ENCODE measurements around the gene RBFOX2.

The RBFOX2 gene

DNA sequence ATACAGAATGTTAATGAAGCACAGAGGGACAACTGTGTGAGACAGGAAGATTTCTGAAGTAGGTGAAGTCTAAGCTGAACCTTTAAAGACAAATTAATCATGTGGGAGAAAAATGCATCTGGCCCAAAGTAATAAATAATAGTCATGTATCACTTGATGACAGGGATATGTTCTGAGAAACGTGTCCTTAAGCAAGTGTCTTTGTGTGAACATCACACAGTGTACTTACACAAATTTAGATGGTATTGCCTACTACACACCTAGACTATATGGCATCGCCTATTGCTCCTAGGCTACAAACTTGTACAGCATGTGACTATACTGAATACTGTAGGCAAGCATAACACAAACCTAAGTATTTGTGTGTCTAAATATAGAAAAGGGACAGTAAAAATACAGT is 198.3 kb downstream of the RBFOX2 start:
- no peak for TF ChIP-seq RAD21 (IDR thresholded peaks at IDR 0.05; ENCODE audit: low read depth)

DNA sequence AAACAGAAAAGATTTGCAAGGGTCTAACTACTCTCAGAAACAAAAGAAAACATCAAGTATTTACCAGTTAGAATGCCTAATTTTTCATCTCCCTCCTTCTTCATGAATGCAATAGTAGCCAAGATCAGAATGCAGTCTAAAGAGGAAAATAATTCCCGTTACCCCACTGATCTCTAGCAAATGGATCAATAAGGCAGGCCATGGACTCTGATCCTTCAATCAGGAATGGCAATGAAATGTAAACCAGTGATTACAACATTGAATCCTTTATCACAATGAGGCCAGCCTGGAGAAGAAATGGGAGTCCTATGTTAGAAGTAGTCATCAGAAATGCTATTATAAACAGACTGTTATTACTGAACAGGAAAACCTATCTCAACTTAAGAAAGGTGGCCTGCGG is 204.4 kb downstream of the RBFOX2 start:
- TF ChIP-seq RAD21 (IDR thresholded peaks at IDR 0.05; ENCODE audit: low read depth) = no peak
- TF ChIP-seq YY1 (IDR thresholded peaks at IDR 0.05; ENCODE audit: low read depth) = no peak
- no peak for TF ChIP-seq FOXM1 (IDR thresholded peaks at IDR 0.05; ENCODE audit: borderline replicate concordance, low read depth)
- no peak for TF ChIP-seq CREB1 (IDR thresholded peaks at IDR 0.05; ENCODE audit: low read depth)
- TF ChIP-seq ZBTB7A (IDR thresholded peaks at IDR 0.05; ENCODE audit: low read depth) = no peak
- no peak for TF ChIP-seq NFIC (IDR thresholded peaks at IDR 0.05)
- TF ChIP-seq, protein P1, sequence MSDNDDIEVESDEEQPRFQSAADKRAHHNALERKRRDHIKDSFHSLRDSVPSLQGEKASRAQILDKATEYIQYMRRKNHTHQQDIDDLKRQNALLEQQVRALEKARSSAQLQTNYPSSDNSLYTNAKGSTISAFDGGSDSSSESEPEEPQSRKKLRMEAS (IDR thresholded peaks at IDR 0.05) = no peak
- TF ChIP-seq CEBPB (IDR thresholded peaks at IDR 0.05) = no peak
- no peak for TF ChIP-seq EP300 (IDR thresholded peaks at IDR 0.05; ENCODE audit: borderline replicate concordance)
- TF ChIP-seq, protein P2, sequence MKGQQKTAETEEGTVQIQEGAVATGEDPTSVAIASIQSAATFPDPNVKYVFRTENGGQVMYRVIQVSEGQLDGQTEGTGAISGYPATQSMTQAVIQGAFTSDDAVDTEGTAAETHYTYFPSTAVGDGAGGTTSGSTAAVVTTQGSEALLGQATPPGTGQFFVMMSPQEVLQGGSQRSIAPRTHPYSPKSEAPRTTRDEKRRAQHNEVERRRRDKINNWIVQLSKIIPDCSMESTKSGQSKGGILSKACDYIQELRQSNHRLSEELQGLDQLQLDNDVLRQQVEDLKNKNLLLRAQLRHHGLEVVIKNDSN (IDR thresholded peaks at IDR 0.05) = no peak
- no peak for TF ChIP-seq TEAD4 (IDR thresholded peaks at IDR 0.05)
- TF ChIP-seq TAF1 (IDR thresholded peaks at IDR 0.05; ENCODE audit: low read depth) = no peak
- TF ChIP-seq TCF12 (IDR thresholded peaks at IDR 0.05; ENCODE audit: low read depth) = no peak
- TF ChIP-seq EGR1 (IDR thresholded peaks at IDR 0.05) = no peak
- TF ChIP-seq, protein P3, sequence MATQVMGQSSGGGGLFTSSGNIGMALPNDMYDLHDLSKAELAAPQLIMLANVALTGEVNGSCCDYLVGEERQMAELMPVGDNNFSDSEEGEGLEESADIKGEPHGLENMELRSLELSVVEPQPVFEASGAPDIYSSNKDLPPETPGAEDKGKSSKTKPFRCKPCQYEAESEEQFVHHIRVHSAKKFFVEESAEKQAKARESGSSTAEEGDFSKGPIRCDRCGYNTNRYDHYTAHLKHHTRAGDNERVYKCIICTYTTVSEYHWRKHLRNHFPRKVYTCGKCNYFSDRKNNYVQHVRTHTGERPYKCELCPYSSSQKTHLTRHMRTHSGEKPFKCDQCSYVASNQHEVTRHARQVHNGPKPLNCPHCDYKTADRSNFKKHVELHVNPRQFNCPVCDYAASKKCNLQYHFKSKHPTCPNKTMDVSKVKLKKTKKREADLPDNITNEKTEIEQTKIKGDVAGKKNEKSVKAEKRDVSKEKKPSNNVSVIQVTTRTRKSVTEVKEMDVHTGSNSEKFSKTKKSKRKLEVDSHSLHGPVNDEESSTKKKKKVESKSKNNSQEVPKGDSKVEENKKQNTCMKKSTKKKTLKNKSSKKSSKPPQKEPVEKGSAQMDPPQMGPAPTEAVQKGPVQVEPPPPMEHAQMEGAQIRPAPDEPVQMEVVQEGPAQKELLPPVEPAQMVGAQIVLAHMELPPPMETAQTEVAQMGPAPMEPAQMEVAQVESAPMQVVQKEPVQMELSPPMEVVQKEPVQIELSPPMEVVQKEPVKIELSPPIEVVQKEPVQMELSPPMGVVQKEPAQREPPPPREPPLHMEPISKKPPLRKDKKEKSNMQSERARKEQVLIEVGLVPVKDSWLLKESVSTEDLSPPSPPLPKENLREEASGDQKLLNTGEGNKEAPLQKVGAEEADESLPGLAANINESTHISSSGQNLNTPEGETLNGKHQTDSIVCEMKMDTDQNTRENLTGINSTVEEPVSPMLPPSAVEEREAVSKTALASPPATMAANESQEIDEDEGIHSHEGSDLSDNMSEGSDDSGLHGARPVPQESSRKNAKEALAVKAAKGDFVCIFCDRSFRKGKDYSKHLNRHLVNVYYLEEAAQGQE (IDR thresholded peaks at IDR 0.05; ENCODE audit: low read depth) = no peak

DNA sequence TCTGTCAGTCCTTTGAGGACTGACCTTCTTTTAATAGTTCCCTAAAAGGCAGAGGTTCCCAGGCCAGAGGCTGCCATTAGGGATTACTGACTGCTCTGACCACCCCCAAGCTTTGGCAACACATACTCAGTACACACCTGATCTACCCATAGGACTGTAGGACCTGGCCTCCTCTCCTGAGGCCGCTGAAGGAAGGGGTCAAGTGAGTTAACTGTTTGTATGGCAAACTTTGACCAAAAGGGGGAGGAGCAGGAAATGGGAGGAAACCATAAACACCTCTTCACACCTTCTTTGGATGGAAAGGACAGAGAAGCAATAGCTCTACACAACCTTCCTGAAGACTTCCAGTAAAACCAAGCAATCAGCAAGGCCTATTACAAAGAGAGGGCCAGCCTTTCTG is 207.0 kb downstream of the RBFOX2 start:
- TF ChIP-seq, protein P1 (IDR thresholded peaks at IDR 0.05) = no peak
- TF ChIP-seq TCF12 (IDR thresholded peaks at IDR 0.05; ENCODE audit: low read depth) (no peak), ZBTB7A (IDR thresholded peaks at IDR 0.05; ENCODE audit: low read depth) (no peak), TAF1 (IDR thresholded peaks at IDR 0.05; ENCODE audit: low read depth) (no peak), RAD21 (IDR thresholded peaks at IDR 0.05; ENCODE audit: low read depth) (no peak), EGR1 (IDR thresholded peaks at IDR 0.05) (no peak), NFIC (IDR thresholded peaks at IDR 0.05) (no peak), YY1 (IDR thresholded peaks at IDR 0.05; ENCODE audit: low read depth) (no peak), TEAD4 (IDR thresholded peaks at IDR 0.05) (no peak), EP300 (IDR thresholded peaks at IDR 0.05; ENCODE audit: borderline replicate concordance) (no peak), FOXM1 (IDR thresholded peaks at IDR 0.05; ENCODE audit: borderline replicate concordance, low read depth) (no peak), CEBPB (IDR thresholded peaks at IDR 0.05) (no peak), CREB1 (IDR thresholded peaks at IDR 0.05; ENCODE audit: low read depth) (no peak)
- TF ChIP-seq, protein P3 (IDR thresholded peaks at IDR 0.05; ENCODE audit: low read depth) = no peak
- TF ChIP-seq, protein P2 (IDR thresholded peaks at IDR 0.05) = no peak

DNA sequence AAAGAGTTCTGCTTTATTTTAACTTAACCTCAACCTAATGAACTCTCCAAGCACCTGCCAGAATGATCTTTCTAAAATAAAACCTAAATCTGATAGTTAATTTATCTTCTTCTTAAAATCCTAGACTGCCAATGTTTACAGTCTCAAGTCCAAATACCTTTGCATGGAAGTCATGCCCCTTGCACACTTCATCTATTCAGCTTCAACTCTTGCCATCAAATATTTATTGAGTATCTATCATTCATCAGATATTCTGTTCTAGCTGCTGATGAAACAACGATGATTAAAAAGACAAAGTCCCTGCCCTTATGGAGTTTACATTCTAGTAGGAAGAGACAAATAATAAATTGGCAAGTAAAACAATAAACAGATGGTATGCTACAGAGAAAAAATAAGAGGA is 209.2 kb downstream of the RBFOX2 start:
- TF ChIP-seq ZBTB7A (IDR thresholded peaks at IDR 0.05; ENCODE audit: low read depth) = no peak
- TF ChIP-seq TEAD4 (IDR thresholded peaks at IDR 0.05) = no peak
- no peak for TF ChIP-seq YY1 (IDR thresholded peaks at IDR 0.05; ENCODE audit: low read depth)
- no peak for TF ChIP-seq CREB1 (IDR thresholded peaks at IDR 0.05; ENCODE audit: low read depth)
- no peak for TF ChIP-seq TCF12 (IDR thresholded peaks at IDR 0.05; ENCODE audit: low read depth)
- no peak for TF ChIP-seq NFIC (IDR thresholded peaks at IDR 0.05)

DNA sequence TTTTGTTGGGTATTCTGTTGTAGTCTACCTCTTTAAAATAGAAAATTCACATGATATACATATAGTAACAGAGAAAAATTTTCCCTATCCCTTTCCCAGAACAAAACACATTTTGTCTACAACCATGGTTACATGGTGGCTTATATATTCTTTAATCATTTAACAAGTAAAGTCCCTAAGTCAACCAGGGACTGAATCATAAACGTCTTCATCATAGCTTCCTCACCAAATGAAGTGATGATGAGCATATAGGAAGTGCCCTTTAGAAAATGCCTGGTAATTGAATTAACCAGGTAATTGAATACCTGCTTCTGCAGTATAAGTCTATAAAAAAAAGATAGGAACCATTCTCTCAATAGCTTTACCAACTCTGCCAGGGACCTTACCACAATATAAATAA is 209.7 kb downstream of the RBFOX2 start:
- TF ChIP-seq EGR1 (IDR thresholded peaks at IDR 0.05) (no peak), EP300 (IDR thresholded peaks at IDR 0.05; ENCODE audit: borderline replicate concordance) (no peak), TAF1 (IDR thresholded peaks at IDR 0.05; ENCODE audit: low read depth) (no peak), TEAD4 (IDR thresholded peaks at IDR 0.05) (no peak), NFIC (IDR thresholded peaks at IDR 0.05) (no peak), YY1 (IDR thresholded peaks at IDR 0.05; ENCODE audit: low read depth) (no peak), CEBPB (IDR thresholded peaks at IDR 0.05) (no peak), CREB1 (IDR thresholded peaks at IDR 0.05; ENCODE audit: low read depth) (no peak), ZBTB7A (IDR thresholded peaks at IDR 0.05; ENCODE audit: low read depth) (no peak), FOXM1 (IDR thresholded peaks at IDR 0.05; ENCODE audit: borderline replicate concordance, low read depth) (no peak), RAD21 (IDR thresholded peaks at IDR 0.05; ENCODE audit: low read depth) (no peak), TCF12 (IDR thresholded peaks at IDR 0.05; ENCODE audit: low read depth) (no peak)
- TF ChIP-seq, protein P1 (IDR thresholded peaks at IDR 0.05) = no peak
- TF ChIP-seq, protein P2 (IDR thresholded peaks at IDR 0.05) = no peak
- TF ChIP-seq, protein P3 (IDR thresholded peaks at IDR 0.05; ENCODE audit: low read depth) = no peak

Measured in Ishikawa (cell line).